ENCODE results near the gene LAMA4. TPM values are rescaled to one million over a fixed set of nuclear protein-coding genes. Genes with fewer than 3 reads are reported as not detected.

LAMA4 gene
- total RNA-seq, 1 donor from 2014 or later, result 209 TPM

DNA sequence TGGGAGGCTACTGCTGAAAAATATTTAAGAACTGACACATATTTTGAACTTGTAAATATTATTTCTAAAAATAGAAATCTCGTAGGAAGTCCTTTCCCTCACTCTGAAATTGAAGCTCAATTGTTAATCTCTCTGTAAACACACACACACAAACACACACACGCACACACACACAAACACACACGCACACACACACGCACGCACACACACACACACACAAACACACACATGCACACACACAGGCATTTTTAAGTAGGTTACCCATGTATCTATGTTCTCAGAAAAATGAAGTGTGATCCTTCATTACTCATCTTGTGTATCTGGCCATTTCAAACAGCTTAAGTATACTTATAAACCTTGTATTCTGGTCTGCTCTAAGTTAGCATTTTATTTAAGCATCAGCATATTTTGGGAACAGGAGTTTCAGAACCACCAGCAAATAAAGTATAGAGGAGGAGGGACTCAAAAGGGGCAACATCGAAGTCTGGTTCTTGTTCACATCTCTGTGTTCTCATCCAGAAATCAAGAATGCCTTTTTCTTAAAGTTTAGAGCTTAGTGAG is 188.9 kb downstream of the LAMA4 start:
- H3K27me3 Mint-ChIP-seq (ENCODE audit: unreplicated experiment), result no peaks in the 10 kb centered on the region
- no peaks in the 10 kb centered on the region for H3K9me3 Mint-ChIP-seq (ENCODE audit: unreplicated experiment)
- DNase-seq (ENCODE audit: extremely low spot score, unreplicated experiment), result no peak
- no peaks in the 10 kb centered on the region for H3K4me1 Mint-ChIP-seq (ENCODE audit: unreplicated experiment)
- H3K27ac Mint-ChIP-seq (ENCODE audit: unreplicated experiment), result no peak overlapping the region
- peaks cover 7% of the 10 kb centered on the region for H3K36me3 Mint-ChIP-seq (ENCODE audit: unreplicated experiment)
- TF ChIP-seq, protein P1, sequence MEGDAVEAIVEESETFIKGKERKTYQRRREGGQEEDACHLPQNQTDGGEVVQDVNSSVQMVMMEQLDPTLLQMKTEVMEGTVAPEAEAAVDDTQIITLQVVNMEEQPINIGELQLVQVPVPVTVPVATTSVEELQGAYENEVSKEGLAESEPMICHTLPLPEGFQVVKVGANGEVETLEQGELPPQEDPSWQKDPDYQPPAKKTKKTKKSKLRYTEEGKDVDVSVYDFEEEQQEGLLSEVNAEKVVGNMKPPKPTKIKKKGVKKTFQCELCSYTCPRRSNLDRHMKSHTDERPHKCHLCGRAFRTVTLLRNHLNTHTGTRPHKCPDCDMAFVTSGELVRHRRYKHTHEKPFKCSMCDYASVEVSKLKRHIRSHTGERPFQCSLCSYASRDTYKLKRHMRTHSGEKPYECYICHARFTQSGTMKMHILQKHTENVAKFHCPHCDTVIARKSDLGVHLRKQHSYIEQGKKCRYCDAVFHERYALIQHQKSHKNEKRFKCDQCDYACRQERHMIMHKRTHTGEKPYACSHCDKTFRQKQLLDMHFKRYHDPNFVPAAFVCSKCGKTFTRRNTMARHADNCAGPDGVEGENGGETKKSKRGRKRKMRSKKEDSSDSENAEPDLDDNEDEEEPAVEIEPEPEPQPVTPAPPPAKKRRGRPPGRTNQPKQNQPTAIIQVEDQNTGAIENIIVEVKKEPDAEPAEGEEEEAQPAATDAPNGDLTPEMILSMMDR (IDR thresholded peaks at IDR 0.05), result no peak
- no peak overlapping the region for H3K4me3 Mint-ChIP-seq (ENCODE audit: unreplicated experiment)

DNA sequence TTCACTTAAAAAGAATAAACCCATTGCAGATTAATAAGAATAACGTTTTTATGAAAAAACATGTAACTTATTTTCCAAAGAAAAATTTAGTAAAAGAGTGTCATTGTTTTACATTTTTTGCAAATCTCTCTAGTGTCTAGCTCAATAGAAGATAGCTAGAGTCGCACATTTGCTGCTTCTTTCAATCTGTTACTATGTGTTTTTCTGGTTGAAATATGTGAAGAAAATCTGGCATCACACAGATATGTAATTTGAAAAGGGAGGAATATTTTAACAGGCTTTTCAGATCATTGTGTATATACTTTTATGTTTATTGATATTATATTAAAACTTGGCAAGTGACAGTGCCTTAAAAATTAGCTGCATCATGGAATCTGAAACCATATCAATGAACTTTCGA is 191.4 kb downstream of the LAMA4 start:
- no peaks in the 10 kb centered on the region for H3K9me3 Mint-ChIP-seq (ENCODE audit: unreplicated experiment)
- H3K4me1 Mint-ChIP-seq (ENCODE audit: unreplicated experiment), result no peaks in the 10 kb centered on the region
- no peak overlapping the region for H3K27ac Mint-ChIP-seq (ENCODE audit: unreplicated experiment)
- H3K36me3 Mint-ChIP-seq (ENCODE audit: unreplicated experiment), result no peaks in the 10 kb centered on the region
- no peaks in the 10 kb centered on the region for H3K27me3 Mint-ChIP-seq (ENCODE audit: unreplicated experiment)
- TF ChIP-seq, protein P1 (IDR thresholded peaks at IDR 0.05), result no peak
- DNase-seq (ENCODE audit: extremely low spot score, unreplicated experiment), result no peak
- no peak overlapping the region for H3K4me3 Mint-ChIP-seq (ENCODE audit: unreplicated experiment)

DNA sequence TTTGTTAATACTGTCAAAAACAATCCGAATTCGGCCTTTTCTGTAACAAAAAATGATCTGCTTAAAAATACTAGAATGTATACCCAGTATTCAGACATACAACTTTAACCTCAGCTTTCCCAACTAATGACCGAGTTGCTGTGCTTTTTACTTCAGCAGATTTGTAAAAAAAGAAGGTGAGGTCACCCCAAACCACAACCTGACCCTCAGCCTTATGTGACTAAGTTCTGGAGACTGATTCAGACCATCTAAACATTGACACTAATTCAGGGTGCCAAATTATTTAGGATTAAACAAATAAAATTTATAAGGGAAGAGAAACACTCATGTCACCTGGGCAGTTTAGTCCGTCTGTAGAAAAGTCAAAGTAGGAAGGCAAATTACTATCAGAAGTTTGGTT is 192.8 kb downstream of the LAMA4 start:
- H3K4me3 Mint-ChIP-seq (ENCODE audit: unreplicated experiment), result no peak overlapping the region
- H3K27ac Mint-ChIP-seq (ENCODE audit: unreplicated experiment), result no peak overlapping the region
- H3K27me3 Mint-ChIP-seq (ENCODE audit: unreplicated experiment), result no peaks in the 10 kb centered on the region
- no peaks in the 10 kb centered on the region for H3K4me1 Mint-ChIP-seq (ENCODE audit: unreplicated experiment)
- H3K9me3 Mint-ChIP-seq (ENCODE audit: unreplicated experiment), result no peaks in the 10 kb centered on the region
- no peak for DNase-seq (ENCODE audit: extremely low spot score, unreplicated experiment)
- TF ChIP-seq, protein P1 (IDR thresholded peaks at IDR 0.05), result no peak
- no peaks in the 10 kb centered on the region for H3K36me3 Mint-ChIP-seq (ENCODE audit: unreplicated experiment)

Other genes with a start within 250 kb of the LAMA4 start
- not detected in 2 replicates for gene CCN6, start 200.5 kb downstream of the LAMA4 start, total RNA-seq
- gene TUBE1, start 167.1 kb downstream of the LAMA4 start, total RNA-seq, result 27.2 and 27.6 TPM in 2 replicates
- 27.5 and 29.2 TPM in 2 replicates for gene FAM229B, start 167.0 kb downstream of the LAMA4 start, total RNA-seq
- not detected in 2 replicates for gene RFPL4B, start 92.8 kb upstream of the LAMA4 start, total RNA-seq

Data from osteocyte (in vitro differentiated cells).